Nucleus accumbens (tissue), 56 donors: Measurements from ENCODE around the gene ANKDD1B.
A peak's percentile ranks its signal among the peaks of the same experiment; 100 is the strongest.
"Not testable (repeated sequence)": the region's sequence is repeated elsewhere in the genome, so short reads cannot be mapped to it uniquely, and the experiment has no call there.

Experiments used
- DNase-seq, 56 donors: peaks; one replicate each; lab custom pipeline; 2025; lab: John Stamatoyannopoulos, UW

ANKDD1B gene

GRCh38 chr5:75611311-75612225 is at the start of gene ANKDD1B:
Gene ANKDD1B (plus strand): TSS chr5:75611453. CDS start chr5:75611635, 182 bp downstream.
- peak in 31 of 56 donors; percentile 1 to 51 (median 12) for DNase-seq

GRCh38 chr5:75565991-75566709 is 45.1 kb upstream of the ANKDD1B start:
- not testable (repeated sequence) for DNase-seq

GRCh38 chr5:75566710-75567309 is 44.4 kb upstream of the ANKDD1B start:
- no peak for DNase-seq

GRCh38 chr5:75567710-75568109 is 43.5 kb upstream of the ANKDD1B start:
- DNase-seq, result no peak

GRCh38 chr5:75568202-75568601 is 43.1 kb upstream of the ANKDD1B start:
- no peak for DNase-seq

GRCh38 chr5:75571547-75571946 is 39.7 kb upstream of the ANKDD1B start:
- no peak for DNase-seq

GRCh38 chr5:75574791-75575190 is 36.5 kb upstream of the ANKDD1B start:
- no peak for DNase-seq

- DNase-seq, result not testable (repeated sequence)
Observed at GRCh38 chr5:75578280-75578679, 33.0 kb upstream of the ANKDD1B start.

- no peak for DNase-seq
Observed at GRCh38 chr5:75584641-75585040, 26.6 kb upstream of the ANKDD1B start.

GRCh38 chr5:75588666-75589065 is 22.6 kb upstream of the ANKDD1B start:
- DNase-seq, result no peak

GRCh38 chr5:75600535-75600934 is 10.7 kb upstream of the ANKDD1B start:
- DNase-seq, result no peak

- no peak for DNase-seq
Observed at GRCh38 chr5:75601567-75601966, 9.7 kb upstream of the ANKDD1B start.

GRCh38 chr5:75601996-75602395 is 9.3 kb upstream of the ANKDD1B start:
- DNase-seq, result no peak

- no peak for DNase-seq
Observed at GRCh38 chr5:75603371-75603770, 7.9 kb upstream of the ANKDD1B start.

- no peak for DNase-seq
Observed at GRCh38 chr5:75603821-75604220, 7.4 kb upstream of the ANKDD1B start.

GRCh38 chr5:75607341-75607740 is 3.9 kb upstream of the ANKDD1B start:
- DNase-seq, result not testable (repeated sequence)

GRCh38 chr5:75608870-75609269 is 2.4 kb upstream of the ANKDD1B start:
- DNase-seq, result no peak

- peak in 1 of 56 donors; percentile 2 for DNase-seq
Observed at GRCh38 chr5:75610201-75610600, 1.1 kb upstream of the ANKDD1B start.

GRCh38 chr5:75610859-75611310 is 368 bp upstream of the ANKDD1B start:
- peak in 1 of 56 donors; percentile 10 for DNase-seq

GRCh38 chr5:75612226-75612569 is 945 bp downstream of the ANKDD1B start:
- peak in 4 of 56 donors; percentile 2 to 12 (median 11) for DNase-seq

- no peak for DNase-seq
Observed at GRCh38 chr5:75612901-75613300, 1.6 kb downstream of the ANKDD1B start.
